Body of pancreas (tissue), 4 donors: ENCODE measurements around the gene CLEC1A. TPM values are rescaled to one million over a fixed set of nuclear protein-coding genes. Genes with fewer than 3 reads are reported as not detected.

Source experiments
- ATAC-seq: fragments of 150-250 bp; one replicate; pipeline ENCODE4 v1.9.1; 2016
- DNase-seq, 4 donors: peaks; one replicate each; pipeline ENCODE4 v3.0.0-alpha.2; 2019
- H3K27ac ChIP-seq, 4 donors: fragments of 200-600 bp; sonication (generic); 1 replicate in 3 of 4; 2 replicates in 1 of 4; pipeline versions ENCODE4 v1.5.1 to v1.6.1; 2016 to 2019; ENCODE audit warnings: mild to moderate bottlenecking in 1 of 4, mixed read lengths in 1 of 4, moderate library complexity in 1 of 4
- H3K27me3 ChIP-seq, 2 donors: fragments of 200-600 bp; sonication (generic); one replicate each; pipeline ENCODE4 v1.6.0; 2016; ENCODE audit warnings: mild to moderate bottlenecking in 1 of 2
- H3K36me3 ChIP-seq, 2 donors: fragments of 200-600 bp; sonication (generic); replicated peaks in 1 of 2; 2 replicates each; pipeline ENCODE4 v1.5.1; 2016; ENCODE audit warnings: low read depth in 2 of 2; ENCODE audit not compliant: insufficient read depth in 1 of 2
- H3K4me1 ChIP-seq: fragments of 200-600 bp; sonication (generic); one replicate; pipeline ENCODE4 v1.6.0; 2016
- H3K4me3 ChIP-seq, 2 donors: fragments of 200-600 bp; sonication (generic); 1 replicate in 1 of 2; 2 replicates in 1 of 2; pipeline ENCODE4 v1.5.1; 2016 to 2019
- H3K9me3 ChIP-seq, 3 donors: fragments of 200-600 bp; sonication (generic); 1 replicate in 2 of 3; 2 replicates in 1 of 3; pipeline ENCODE4 v1.5.1; 2016
- CTCF ChIP-seq, 7 experiments: fragments of 450-650 bp in 4 of 7; fragments of 200-600 bp in 3 of 7; sonication (generic) in 3 of 7; IDR thresholded peaks; one replicate each; pipeline ENCODE4 v1.5.1; 2016 to 2019; ENCODE audit warnings: antibody characterized with exemption in 7 of 7
- POLR2A ChIP-seq, 3 donors: fragments of 450-650 bp; IDR thresholded peaks; one replicate each; pipeline ENCODE4 v1.6.1; 2016; ENCODE audit warnings: antibody characterized with exemption in 3 of 3, mild to moderate bottlenecking in 2 of 3
- WGBS, 2 donors: methylation state at CpG; one replicate each; pipeline ENCODE4 v1.1.5; 2017; 5-methylcytosine and 5-hydroxymethylcytosine counted together
- intact Hi-C: fragments of 100-400 bp; cut with DNase I; formaldehyde crosslinking; loops from one replicate; pipeline ENCODE4 v1.15.1; 2023
- total RNA-seq, 2 donors: library from RNA; depleted of rRNA; stranded (reverse); fragments of >200 nt; gene quantifications; one replicate each; pipeline ENCODE4 v1.1.0, GENCODE V29; 2016

CLEC1A gene
- total RNA-seq, 2 donors from 2014 or later, result 1.3 to 2.6 TPM

GRCh38 chr12:10068644-10069043, 30.1 kb downstream of the CLEC1A start:
- Histone ChIP-seq H3K9me3 (no peaks in the 10 kb centered on the region), H3K36me3 (no peaks in the 10 kb centered on the region), H3K27ac (peak overlapping the region in 2 of 4 donors; percentile 35 to 46), H3K4me3 (no peak overlapping the region), H3K4me1 (no peaks in the 10 kb centered on the region), H3K27me3 (no peaks in the 10 kb centered on the region)
- DNase-seq, result no peak
- intact Hi-C loops, result no loop called here
- WGBS, 2 donors, result 31 to 56% methylated on average over 1 of the region's 1 CpG
- TF ChIP-seq CTCF (IDR thresholded peaks at IDR 0.05), result no peak
- no peak for ATAC-seq

GRCh38 chr12:10067942-10068341, 30.8 kb downstream of the CLEC1A start:
- peak; percentile 65 for ATAC-seq
- WGBS, 2 donors, result 6 to 12% methylated on average over 3 of the region's 3 CpGs

GRCh38 chr12:10067264-10067663, 31.5 kb downstream of the CLEC1A start:
- Histone ChIP-seq H3K27me3 (no peaks in the 10 kb centered on the region), H3K36me3 (no peaks in the 10 kb centered on the region), H3K4me1 (no peaks in the 10 kb centered on the region), H3K4me3 (no peak overlapping the region), H3K27ac (peak overlapping the region in 1 of 4 donors; percentile 46), H3K9me3 (no peaks in the 10 kb centered on the region)
- no peak for DNase-seq
- ATAC-seq, result no peak
- WGBS, 2 donors, result 63 to 69% methylated on average over 4 of the region's 4 CpGs
- intact Hi-C loops, result no loop called here
- no peak for TF ChIP-seq CTCF (IDR thresholded peaks at IDR 0.05)
- no peak for TF ChIP-seq POLR2A (IDR thresholded peaks at IDR 0.05)

More at GRCh38 chr12:10067942-10068341, 30.8 kb downstream of the CLEC1A start:
- intact Hi-C loops, result no loop called here
- no peak for DNase-seq
- no peaks in the 10 kb centered on the region for H3K4me1 ChIP-seq
- TF ChIP-seq POLR2A (IDR thresholded peaks at IDR 0.05) (no peak), CTCF (IDR thresholded peaks at IDR 0.05) (no peak)
- no peaks in the 10 kb centered on the region for H3K9me3 ChIP-seq
- no peaks in the 10 kb centered on the region for H3K36me3 ChIP-seq
- no peak overlapping the region for H3K4me3 ChIP-seq
- H3K27me3 ChIP-seq, result no peaks in the 10 kb centered on the region
- H3K27ac ChIP-seq, result peak overlapping the region in 3 of 4 donors; percentile 9 to 46 (median 35)

- ATAC-seq, result no peak
- TF ChIP-seq POLR2A (IDR thresholded peaks at IDR 0.05) (no peak), CTCF (IDR thresholded peaks at IDR 0.05) (no peak)
- intact Hi-C loops, result no loop called here
- Histone ChIP-seq H3K4me1 (no peaks in the 10 kb centered on the region), H3K9me3 (no peaks in the 10 kb centered on the region), H3K27ac (no peak overlapping the region), H3K4me3 (no peak overlapping the region), H3K36me3 (no peaks in the 10 kb centered on the region), H3K27me3 (no peaks in the 10 kb centered on the region)
- DNase-seq, result no peak
- 66 to 69% methylated on average over 4 of the region's 4 CpGs for WGBS, 2 donors
Measured at GRCh38 chr12:10065241-10065640, 33.5 kb downstream of the CLEC1A start.

- intact Hi-C loops, result no loop called here
- no peak overlapping the region for H3K4me3 ChIP-seq
- H3K27ac ChIP-seq, result no peak overlapping the region
- H3K4me1 ChIP-seq, result no peaks in the 10 kb centered on the region
- no peak for DNase-seq
- no peaks in the 10 kb centered on the region for H3K27me3 ChIP-seq
- no peaks in the 10 kb centered on the region for H3K9me3 ChIP-seq
- no peaks in the 10 kb centered on the region for H3K36me3 ChIP-seq
- no peak for TF ChIP-seq CTCF (IDR thresholded peaks at IDR 0.05)
- 69 to 84% methylated on average over 5 of the region's 5 CpGs for WGBS, 2 donors
- ATAC-seq, result no peak
Measured at GRCh38 chr12:10058387-10058786, 40.4 kb downstream of the CLEC1A start.
